ENCODE results near the gene MIAT.
A peak's percentile ranks its signal among the peaks of the same experiment; 100 is the strongest.

Gene MIAT

DNA sequence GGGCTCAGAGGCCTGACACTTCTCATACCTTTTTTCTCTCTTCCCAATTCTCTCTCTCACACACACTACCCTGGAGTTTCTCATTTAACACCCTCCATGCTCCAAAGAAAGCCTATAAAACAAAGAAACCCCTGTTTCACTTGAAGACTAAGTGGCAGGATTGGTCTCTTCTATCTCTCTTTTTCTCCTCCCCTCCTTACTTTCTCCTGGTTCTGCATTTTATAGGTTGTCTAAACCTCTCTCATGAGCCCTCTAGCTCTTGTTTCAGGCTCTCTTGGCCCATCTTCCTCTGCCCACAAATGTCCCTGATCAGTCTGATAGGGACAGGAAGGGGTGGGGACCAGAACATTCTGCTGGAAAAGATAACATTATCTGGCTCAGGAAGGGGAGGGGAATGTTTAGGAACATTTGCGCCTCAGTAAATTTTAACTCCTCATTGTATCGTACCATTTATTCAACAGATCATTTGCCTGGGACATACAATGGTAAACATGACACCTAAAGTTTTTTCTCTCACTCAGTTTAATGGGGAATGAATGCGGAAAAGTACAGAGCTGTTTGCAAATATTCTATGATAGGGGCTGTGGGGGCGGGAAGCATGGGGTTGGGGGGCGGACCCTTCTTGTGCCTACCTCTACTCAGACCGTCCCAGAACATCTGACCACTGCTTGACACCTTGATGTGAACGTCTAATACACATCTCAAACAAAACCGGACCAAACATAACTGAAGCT, 24.8 kb upstream of the MIAT start:
- DNase-seq (ENCODE audit: low read depth) = no peak

DNA sequence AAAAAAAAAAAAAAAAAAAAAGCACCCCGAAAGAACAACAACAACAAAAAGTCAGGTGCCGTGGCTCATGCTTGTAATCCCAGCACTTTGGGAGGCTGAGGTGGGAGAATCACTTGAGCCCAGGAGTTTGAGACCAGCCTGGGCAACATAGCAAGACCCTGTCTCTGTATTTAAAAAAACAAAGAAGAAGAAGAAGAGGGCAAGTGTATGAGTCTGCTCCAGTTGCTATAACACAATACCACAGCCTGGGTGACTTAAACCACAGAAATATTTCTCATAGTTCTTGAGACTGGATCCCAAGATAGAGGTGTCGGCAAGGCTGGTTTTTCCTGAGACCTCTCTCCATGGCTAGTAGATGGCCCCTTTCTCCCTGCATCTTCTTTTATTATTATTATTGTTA, 23.2 kb upstream of the MIAT start:
- DNase-seq (ENCODE audit: low read depth) = no peak

DNA sequence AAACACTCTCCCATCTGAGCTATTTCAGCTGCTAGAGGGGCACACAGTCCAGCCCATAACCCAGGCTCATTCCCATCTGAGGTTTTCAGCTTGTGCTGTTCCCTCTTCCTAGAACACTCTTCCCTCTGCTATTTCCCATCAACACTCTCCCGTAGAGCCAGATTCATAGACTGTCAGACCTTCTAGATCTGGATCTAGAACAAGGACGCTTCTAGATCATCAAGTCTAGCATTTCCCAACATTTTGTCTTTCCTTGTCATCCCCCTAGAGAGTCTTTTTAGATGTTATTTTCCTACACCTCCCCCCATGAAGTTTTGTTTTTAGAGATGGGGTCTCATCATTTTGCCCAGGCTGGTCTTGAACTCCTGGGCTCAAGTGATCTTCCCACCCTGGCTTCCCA, 22.3 kb upstream of the MIAT start:
- no peak for DNase-seq (ENCODE audit: low read depth)

DNA sequence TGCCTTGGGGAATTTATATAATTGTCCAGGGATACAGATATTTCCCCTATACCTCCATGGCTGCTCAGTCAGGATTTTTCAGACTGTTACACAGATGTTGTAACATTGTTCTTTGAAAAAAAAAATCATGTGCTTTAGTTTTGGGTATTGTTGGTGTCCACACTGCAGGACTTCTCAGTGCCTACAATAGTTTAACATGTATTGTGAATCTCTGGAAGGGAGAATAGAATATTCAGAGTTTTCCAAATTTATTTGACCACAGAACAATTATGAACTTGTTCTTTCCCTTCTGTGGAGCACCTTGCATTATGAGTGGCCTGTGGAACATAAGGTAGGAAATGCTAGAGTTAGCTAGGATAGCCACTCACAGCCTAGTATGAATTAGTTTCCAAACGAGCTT, 21.1 kb upstream of the MIAT start:
- no peak for DNase-seq (ENCODE audit: low read depth)

DNA sequence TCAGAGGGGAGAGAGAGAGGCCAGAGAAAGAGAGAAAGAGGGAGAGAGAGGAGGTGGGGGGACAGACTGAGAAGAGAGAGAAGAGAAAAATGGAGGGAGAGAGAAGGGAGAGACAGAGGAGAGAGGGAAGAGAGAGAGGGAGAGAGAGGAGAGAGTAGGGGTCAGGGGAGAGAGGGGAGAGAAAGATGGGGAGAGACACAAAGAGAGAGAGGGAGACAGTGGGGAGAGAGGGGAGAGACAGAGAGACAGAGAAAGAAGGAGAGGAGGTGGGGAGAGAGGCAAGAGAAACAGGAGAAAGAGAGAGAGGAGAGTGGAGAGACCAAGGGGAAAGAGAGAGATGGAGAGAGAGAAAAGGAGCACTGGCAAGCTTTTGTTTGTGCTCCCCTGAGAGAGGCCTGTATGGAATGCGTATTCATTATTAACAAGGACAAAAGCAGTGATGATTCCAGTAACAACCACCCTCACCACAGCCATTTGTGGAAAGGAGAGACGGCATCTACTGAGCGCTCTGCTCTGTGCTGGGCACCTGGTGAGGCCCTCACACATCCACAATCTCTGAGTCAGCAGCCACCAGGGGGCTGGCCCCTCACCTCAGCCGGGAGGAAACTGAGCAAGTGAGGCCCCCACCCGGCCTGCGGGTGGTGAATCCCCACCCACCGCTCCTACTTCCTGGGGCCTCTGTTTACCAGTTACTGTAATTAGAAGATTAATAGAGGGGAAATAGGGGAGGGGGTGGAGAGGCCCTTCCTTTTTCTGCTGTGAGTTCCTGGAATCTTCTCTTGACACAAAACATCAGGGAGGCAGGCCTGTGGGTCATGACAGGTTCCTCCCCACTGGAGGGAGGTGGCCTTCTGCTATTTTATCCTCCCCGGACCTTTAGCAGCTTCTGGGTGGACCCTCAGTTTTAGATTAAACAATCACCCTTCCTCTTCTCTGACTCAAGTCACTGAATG, 14.6 kb upstream of the MIAT start:
- peak; percentile 50 for DNase-seq (ENCODE audit: low read depth)

DNA sequence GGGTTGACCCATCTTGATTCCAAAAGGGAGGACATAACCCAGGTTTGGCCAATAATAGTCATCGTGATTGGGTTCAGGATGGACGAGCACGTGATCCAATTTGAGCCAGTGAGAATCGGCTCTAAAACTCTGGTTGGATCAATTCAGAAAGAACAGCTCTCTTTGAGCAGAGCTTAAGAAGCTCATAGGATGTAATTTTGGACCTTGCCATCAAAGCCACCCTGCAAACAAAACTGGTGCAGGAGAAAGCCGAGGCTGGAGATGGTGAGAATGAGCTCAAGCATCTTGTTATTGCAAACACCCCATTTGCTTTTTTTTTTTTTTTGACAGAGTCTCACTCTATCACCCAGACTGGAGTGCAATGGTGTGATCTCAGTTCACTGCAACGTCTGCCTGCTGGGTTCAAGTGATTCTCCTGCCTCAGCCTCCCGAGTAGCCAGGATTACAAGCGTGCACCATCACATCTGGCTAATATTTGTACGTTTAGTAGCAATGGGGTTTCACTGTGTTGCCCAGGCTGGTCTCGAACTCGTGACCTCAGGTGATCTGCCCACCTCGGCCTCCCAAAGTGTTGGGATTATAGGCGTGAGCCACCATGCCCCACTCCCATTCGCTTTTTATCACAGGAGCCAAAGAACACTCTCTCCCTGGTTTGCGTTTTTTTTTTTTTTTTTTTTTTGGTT, 13.8 kb upstream of the MIAT start:
- DNase-seq (ENCODE audit: low read depth) = no peak

DNA sequence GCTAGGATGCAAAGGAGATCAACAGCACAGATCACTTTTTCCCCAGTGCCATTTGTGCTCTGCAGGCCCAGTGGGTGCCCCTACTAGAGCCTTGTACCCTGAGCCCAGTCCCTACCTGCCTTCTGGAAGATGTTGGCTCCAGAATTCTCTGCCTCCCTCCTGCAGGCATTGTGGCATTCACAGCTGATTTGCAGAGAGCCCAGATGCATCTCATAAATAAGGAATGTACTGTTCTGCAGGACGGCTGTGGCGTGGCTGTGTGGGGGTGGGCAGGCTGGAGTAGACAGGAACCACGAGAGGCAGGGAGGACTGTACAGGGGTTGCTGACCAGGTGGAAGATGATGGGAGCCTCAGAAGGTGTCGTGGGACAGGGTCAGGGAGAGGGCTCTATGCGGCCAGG, 11.2 kb upstream of the MIAT start:
- no peak for DNase-seq (ENCODE audit: low read depth)

DNA sequence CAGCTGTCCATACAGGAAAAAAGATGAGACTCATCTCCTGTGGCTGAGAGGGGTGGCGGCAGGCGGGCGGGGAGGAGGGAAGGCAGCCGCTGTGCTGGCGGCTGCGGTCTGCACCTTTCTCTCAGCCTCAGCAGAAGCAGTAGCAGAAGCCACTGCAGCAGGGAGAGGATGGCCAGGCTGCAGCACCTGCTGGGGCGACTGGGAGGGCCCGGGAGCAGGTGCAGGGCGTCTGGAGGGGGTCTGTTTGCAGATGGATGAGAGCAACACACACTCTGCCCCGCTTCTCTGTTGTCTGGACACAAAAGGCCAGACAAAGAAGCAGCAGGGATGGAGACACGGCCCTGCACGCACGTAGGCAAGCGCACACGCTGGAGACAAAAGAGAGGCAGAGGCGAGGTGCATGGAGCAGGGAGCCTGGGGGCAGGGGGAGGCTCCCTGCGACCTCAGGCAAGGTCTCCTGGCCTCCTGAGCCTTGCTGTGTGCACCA, 9.3 kb upstream of the MIAT start:
- no peak for DNase-seq (ENCODE audit: low read depth)

DNA sequence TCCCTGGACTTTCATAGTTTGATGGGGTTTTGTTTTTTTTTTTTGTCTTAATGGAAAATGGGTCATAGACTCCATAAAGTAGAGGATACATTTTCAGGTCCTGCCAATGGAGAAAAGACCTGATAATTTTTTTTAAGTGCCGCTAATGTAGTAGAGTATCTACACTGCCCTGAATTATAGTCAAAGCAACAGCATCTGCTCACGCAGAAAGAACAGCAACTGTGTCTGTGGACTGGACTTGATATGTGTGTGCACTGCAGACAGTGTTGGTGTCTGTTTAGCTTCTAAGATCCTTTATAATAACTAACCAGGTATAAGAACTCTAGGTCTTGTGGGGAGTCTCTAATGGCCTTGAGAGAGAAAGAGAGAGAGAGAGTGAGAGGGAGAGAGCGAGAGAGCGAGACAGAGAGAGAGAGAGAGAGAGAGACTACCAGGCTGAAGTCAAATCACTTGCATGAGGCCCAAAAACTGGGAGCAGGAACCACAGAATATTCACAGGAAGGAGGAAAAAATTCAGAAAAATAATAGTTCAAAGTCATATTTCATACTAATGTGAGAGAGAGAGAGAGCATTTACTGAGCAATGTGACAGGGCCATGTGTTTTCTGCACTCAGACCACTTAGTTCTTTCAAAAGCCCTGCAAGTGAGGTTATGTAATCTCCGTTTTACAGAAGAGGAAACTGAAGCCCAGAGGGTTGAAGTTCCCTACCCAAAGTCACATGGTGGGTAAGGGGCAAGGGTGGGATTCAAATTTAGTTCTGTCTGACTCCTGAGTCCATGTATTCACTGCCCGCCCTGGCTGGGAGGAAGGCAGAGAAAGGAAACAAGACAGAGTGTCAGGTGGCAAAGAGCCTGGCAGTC, 8.6 kb upstream of the MIAT start:
- no peak for DNase-seq (ENCODE audit: low read depth)

DNA sequence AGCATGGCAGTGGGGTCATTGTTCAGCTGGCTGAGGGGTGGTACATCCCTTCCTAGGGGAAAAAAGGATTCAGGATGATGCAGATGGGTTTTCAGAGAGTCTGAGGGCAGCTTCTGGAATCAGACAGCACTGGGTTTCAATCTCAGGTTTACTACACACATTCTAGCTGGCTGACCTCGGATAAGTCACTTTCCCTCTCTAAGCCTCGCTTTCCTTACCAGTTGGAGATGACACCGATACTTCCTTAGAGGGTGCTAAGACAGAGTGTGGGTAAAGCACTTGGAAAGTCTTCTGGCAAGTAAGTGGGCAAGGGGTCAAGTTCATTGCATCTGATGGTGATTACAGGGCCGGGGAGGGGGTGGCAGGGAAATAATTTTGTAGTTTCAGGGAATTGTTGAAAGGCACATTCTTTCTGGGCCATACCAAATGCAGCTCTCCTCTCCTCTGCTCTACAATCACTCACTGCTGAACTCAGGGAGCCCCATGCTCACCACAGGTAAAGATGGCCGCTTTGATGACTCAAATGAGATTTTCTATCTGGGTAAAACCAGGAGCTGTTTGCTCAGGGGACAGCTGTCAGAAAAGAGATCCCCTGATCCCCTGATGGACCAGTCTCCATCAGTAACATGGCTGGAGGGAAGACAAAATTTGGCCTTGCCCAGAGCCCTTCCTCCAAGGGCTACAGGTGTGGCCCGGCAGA, 6.5 kb upstream of the MIAT start:
- no peak for DNase-seq (ENCODE audit: low read depth)

DNA sequence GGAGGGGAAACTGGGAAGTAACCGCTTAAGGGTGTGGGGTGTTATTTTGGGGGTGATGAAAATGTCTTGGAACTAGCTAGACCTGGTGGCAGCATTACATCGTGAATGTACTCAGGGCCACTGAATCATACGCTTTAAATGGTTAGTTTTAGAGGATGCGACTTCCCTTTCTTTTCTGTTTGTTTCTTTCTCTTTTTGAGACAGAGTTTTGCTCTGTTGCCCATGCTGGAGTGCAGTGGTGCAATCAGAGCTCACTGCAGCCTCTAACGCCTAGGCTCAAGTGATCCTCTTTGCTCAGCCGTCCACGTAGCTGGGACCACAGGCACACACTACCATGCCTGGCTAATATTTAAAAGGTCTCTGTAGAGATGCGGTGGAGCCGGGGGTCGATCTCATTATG, 5.6 kb upstream of the MIAT start:
- no peak for DNase-seq (ENCODE audit: low read depth)

DNA sequence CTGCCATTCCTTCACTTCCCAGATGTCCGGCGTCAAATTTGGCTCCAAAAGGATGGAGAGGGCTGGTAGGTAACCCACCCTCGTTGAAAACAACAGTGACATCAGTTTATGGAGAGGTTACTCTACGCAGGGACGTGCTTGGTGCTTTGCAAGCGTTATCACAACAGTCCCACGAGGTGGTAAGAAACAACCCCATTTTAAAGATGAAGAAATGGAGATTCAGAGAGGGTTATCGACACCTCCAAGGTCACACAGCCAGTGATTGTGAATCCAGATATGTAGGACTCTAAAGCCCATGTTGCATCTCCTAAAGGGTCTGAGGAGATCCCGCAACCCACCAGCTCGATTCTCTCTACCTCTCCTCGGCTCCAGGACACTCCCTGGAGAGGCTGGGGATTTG, 773 bp downstream of the MIAT start:
- no peak for DNase-seq (ENCODE audit: low read depth)

DNA sequence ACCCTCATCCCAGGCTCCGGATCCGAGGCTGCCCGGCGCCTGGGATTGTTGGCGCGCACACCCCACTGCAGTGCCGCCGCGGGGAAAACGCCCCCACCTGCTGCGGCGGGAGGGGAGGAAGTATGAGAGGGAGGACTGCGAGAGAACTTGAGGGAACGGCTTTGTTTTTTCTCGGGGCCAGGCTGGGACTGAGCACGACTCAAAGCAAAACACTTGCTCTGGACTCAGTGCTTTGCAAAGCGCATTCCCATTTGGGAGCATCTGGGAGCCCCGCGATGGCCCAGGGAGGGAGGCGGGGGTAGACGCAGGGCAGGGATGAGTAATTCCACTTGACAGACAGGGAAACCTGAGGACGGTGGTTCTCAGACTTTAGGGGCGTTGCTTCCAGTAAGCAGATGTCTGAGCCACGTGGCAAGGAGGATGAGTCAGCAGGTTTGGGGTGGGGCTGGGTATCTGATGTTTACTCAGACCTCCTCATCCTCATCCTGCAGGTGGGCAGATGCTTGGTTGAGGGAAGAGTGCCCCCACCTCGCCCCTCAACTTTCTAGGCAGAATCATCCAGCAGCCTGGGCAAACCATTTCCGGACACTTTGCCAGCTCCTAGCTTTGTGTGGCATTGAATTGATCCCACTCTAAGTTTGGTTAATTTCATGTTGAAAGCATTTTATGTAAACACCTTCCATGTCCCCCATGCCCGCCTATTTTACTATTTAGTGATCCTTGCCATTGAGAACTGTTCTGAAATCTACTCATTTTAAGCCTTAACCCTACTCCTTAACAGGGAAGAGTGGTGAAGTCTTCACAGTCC, 1.5 kb downstream of the MIAT start:
- peak; percentile 42 for DNase-seq (ENCODE audit: low read depth)

DNA sequence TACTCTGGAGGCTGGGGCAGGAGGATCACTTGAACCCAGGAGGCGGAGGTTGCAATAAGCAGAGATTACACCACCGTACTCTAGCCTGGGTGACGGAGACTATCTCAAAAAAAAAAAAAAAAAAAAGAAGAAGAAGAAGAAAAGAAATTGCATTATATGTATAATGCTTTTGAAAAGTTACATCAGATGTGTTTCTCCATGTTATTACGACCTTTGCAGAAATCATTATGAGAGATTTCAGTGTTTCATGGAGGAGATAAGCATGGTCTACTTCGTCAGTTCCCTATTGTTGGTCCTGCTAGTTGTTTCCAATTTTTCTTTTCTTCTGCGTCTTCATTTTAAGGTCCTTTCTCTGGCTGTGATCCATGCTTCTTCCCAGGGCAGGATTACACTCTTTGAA, 3.0 kb downstream of the MIAT start:
- no peak for DNase-seq (ENCODE audit: low read depth)

DNA sequence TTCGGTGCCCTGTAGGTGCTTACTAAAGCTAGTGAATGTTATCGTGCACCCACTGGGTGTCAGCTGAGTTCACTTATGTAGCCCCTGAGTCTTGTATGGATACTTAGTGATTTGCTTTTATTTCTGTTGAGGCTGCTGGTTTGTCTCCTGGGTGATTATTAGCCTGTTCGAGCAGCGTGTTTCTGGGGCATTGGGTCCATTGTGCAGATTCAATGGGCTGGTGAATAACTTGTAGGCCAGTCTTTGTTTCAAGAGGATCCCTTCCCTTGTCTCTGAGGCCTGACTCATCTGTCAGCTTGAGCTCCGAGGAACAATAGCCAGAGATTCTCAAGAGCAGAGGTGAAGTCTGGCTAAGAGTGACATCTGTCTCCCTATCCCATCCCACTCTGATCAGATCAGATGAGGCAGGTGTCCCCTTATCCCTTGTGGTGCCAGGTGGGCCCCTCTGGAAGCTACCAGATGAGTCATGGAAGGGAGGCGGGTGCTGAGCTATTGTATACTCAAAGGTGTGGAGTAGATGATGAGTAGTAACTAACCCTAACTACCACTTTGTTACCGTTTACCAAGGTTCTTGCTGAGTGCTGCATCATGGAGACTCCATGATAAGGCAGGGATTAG, 3.7 kb downstream of the MIAT start:
- DNase-seq (ENCODE audit: low read depth) = no peak

DNA sequence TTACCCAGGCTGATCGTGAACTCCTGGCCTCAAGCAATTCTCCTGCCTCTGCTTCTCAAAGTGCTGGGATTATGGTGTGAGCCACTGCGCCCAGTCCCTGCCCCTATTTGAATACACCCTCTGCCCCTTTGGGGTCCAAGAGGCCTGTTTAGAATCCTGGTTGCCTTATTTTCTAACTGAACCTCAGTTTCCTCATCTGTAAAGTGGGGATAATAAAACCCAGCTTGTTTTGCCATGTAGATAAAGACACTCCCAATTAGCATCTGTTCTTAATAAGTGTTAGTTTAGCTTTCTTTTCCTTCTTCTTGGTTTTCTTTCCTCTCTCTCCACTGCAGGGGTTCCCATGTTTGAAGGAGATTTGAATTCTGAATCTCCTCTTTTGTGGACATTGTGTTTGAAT, 4.8 kb downstream of the MIAT start:
- no peak for DNase-seq (ENCODE audit: low read depth)

DNA sequence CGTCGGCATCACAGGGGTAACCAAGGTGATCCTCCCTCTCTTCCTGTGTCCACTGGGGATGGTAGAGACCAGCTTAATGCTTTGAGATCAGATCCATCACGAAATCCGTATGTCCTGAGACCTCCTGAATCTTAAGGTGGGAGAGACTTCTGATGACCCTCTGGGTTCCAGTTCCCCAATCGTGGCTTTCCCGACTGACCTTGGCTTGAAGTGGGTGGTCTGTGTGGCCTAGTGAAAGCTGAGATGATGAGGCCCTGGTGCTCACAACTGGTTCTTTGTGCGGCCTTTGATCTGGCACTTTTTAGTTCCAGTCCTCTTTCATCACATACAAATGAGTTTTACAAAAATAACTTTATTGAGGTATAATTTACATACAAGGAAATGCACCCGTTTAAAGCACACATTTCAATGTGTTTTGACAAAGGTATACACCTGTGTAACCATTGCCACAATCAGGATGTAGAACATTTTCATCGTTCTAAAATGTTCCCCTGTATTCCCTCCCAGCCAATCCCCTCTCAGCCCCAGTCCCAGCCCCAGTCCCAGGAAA, 6.1 kb downstream of the MIAT start:
- no peak for DNase-seq (ENCODE audit: low read depth)

DNA sequence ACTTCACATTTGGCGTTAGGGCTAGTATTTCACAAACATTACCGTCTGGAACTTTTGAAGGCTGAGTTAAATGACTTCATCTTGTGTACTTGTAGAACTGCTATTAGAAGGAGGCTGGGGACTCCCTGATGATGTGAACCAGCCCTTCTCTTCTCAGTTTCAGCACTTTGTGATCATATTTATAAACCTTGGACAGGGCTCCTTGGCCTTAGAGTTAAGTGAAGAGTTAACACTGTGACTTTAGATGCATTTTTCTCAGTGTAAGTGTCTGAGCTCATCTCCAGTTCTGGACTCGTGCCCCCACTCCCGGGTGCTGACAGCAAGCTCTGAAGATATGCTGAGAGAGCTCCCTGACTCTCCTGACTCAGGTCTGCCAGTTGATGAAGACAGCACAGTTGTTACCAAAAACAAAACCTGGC, 8.4 kb downstream of the MIAT start:
- no peak for DNase-seq (ENCODE audit: low read depth)

DNA sequence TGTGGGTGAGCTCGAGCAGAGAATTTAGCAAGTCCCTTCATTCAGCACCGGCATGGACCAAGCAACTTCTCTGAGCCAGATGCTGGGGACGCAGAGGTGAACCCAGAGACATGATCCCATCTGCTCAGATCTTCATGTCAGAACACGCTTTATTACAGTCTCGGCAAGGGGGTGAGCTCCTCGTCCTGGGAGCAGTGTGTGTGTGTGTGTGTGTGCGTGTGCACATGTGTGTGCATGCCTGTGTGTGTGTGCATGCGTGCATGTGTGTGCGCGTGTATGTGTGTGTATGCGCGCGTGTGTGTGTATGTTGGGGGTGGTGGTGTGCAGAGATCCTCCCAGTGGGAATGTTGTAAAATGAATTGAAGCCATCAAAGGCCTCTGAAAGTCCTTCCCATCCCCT, 9.8 kb downstream of the MIAT start:
- DNase-seq (ENCODE audit: low read depth) = no peak

All from stimulated activated CD8-positive, alpha-beta memory T cell treated with anti-CD3 and anti-CD28 coated beads, Interleukin-15, amount 100 ng/mL, for 24 hours (primary cell).